ENCODE results near the gene RPS19BP1. TPM values are rescaled to one million over a fixed set of nuclear protein-coding genes. Genes with fewer than 3 reads are reported as not detected.

RPS19BP1 gene
- total RNA-seq, 1 experiment from 2014 or later: 85.8 TPM

- Mint-ChIP-seq H3K4me3 (ENCODE audit: unreplicated experiment) (no peak overlapping the region), H3K27ac (ENCODE audit: unreplicated experiment) (no peak overlapping the region), H3K27me3 (ENCODE audit: insufficient read depth, unreplicated experiment) (no peaks in the 10 kb centered on the region), H3K36me3 (ENCODE audit: insufficient read depth, unreplicated experiment) (peaks cover 22% of the 10 kb centered on the region), H3K4me1 (ENCODE audit: low read depth, unreplicated experiment) (peaks cover 29% of the 10 kb centered on the region), H3K9me3 (ENCODE audit: unreplicated experiment) (no peaks in the 10 kb centered on the region)
- DNase-seq: no peak
- Histone ChIP-seq H3K27me3 (replicated peaks; ENCODE audit: control insufficient read depth, insufficient read depth, low read length) (no peaks in the 10 kb centered on the region), H3K36me3 (ENCODE audit: control insufficient read depth, insufficient read depth, low read length) (no peaks in the 10 kb centered on the region; the same call in 1 of the 2 replicates), H3K9me3 (no peaks in the 10 kb centered on the region), H3K4me3 (ENCODE audit: low read depth, low read length) (no peak overlapping the region), H3K4me1 (peaks cover 9% of the 10 kb centered on the region)
- ChIA-PET POLR2A (interaction anchor here (0.6 kb wide), 1 partner anchor 93 kb away, joined by 15 read pairs; no protein-coding TSS in a partner anchor), CTCF (interaction anchor here (2.2 kb wide), 1 partner anchor 21 kb away, joined by 6 read pairs; the partner anchor contains the start of gene ATF4)
- no peak for TF ChIP-seq CTCF (IDR thresholded peaks at IDR 0.05; ENCODE audit: insufficient read depth in 1 of 2, low read depth in 1 of 2, low read length in 1 of 2, severe bottlenecking in 1 of 2, unreplicated experiment in 1 of 2)
- BruUV-seq (replicated peaks): no TSS peak
- intact Hi-C loops (cut with micrococcal nuclease; ENCODE audit: unreplicated experiment): no loop called here
Observed at GRCh38 chr22:39498802-39499201, 33.7 kb downstream of the RPS19BP1 start.

GRCh38 chr22:39498368-39498767 is 34.2 kb downstream of the RPS19BP1 start:
- no peaks in the 10 kb centered on the region for H3K27me3 ChIP-seq (replicated peaks; ENCODE audit: control insufficient read depth, insufficient read depth, low read length)
- H3K4me3 ChIP-seq (ENCODE audit: low read depth, low read length): no peak overlapping the region
- BruUV-seq (replicated peaks): no TSS peak
- no peak overlapping the region for H3K4me3 Mint-ChIP-seq (ENCODE audit: unreplicated experiment)
- ChIA-PET POLR2A (interaction anchor here (0.6 to 0.7 kb wide), 2 partner anchors 26 to 92 kb away, joined by 11 to 15 read pairs; no protein-coding TSS in a partner anchor), CTCF (interaction anchor here (2.2 kb wide), 1 partner anchor 22 kb away, joined by 6 read pairs; the partner anchor contains the start of gene ATF4)
- DNase-seq: no peak
- peaks cover 22% of the 10 kb centered on the region for H3K36me3 Mint-ChIP-seq (ENCODE audit: insufficient read depth, unreplicated experiment)
- no peak overlapping the region for H3K27ac Mint-ChIP-seq (ENCODE audit: unreplicated experiment)
- TF ChIP-seq CTCF (IDR thresholded peaks at IDR 0.05; ENCODE audit: insufficient read depth in 1 of 2, low read depth in 1 of 2, low read length in 1 of 2, severe bottlenecking in 1 of 2, unreplicated experiment in 1 of 2): no peak
- no peaks in the 10 kb centered on the region for H3K36me3 ChIP-seq (ENCODE audit: control insufficient read depth, insufficient read depth, low read length)
- H3K9me3 ChIP-seq: no peaks in the 10 kb centered on the region
- no peaks in the 10 kb centered on the region for H3K27me3 Mint-ChIP-seq (ENCODE audit: insufficient read depth, unreplicated experiment)
- H3K4me1 Mint-ChIP-seq (ENCODE audit: low read depth, unreplicated experiment): peaks cover 33% of the 10 kb centered on the region
- H3K9me3 Mint-ChIP-seq (ENCODE audit: unreplicated experiment): no peaks in the 10 kb centered on the region
- peaks cover 9% of the 10 kb centered on the region for H3K4me1 ChIP-seq
- intact Hi-C loops (cut with micrococcal nuclease; ENCODE audit: unreplicated experiment): no loop called here

GRCh38 chr22:39497429-39497828 is 35.1 kb downstream of the RPS19BP1 start:
- POLR2A ChIA-PET: interaction anchor here (0.7 kb wide), 1 partner anchor 27 kb away, joined by 11 read pairs; no protein-coding TSS in a partner anchor
- intact Hi-C loops (cut with micrococcal nuclease; ENCODE audit: unreplicated experiment): no loop called here
- Histone ChIP-seq H3K4me3 (ENCODE audit: low read depth, low read length) (no peak overlapping the region), H3K4me1 (peaks cover 6% of the 10 kb centered on the region; the same call in 1 of the 2 replicates), H3K9me3 (no peaks in the 10 kb centered on the region), H3K27me3 (replicated peaks; ENCODE audit: control insufficient read depth, insufficient read depth, low read length) (no peaks in the 10 kb centered on the region), H3K36me3 (ENCODE audit: control insufficient read depth, insufficient read depth, low read length) (no peaks in the 10 kb centered on the region)
- DNase-seq: no peak
- TF ChIP-seq CTCF (IDR thresholded peaks at IDR 0.05; ENCODE audit: insufficient read depth in 1 of 2, low read depth in 1 of 2, low read length in 1 of 2, severe bottlenecking in 1 of 2, unreplicated experiment in 1 of 2): no peak
- Mint-ChIP-seq H3K9me3 (ENCODE audit: unreplicated experiment) (no peaks in the 10 kb centered on the region), H3K27me3 (ENCODE audit: insufficient read depth, unreplicated experiment) (no peaks in the 10 kb centered on the region), H3K4me1 (ENCODE audit: low read depth, unreplicated experiment) (peaks cover 35% of the 10 kb centered on the region), H3K36me3 (ENCODE audit: insufficient read depth, unreplicated experiment) (peaks cover 16% of the 10 kb centered on the region), H3K27ac (ENCODE audit: unreplicated experiment) (no peak overlapping the region), H3K4me3 (ENCODE audit: unreplicated experiment) (no peak overlapping the region)
- BruUV-seq (replicated peaks): no TSS peak
- CTCF ChIA-PET: interaction anchor here (0.7 to 2.2 kb wide), 3 partner anchors 23 to 455 kb away, joined by 3 to 6 read pairs (median 4); partner anchors contain the start of gene ATF4
